Loucy (cell line): ENCODE measurements around the gene CHRNA1.

Source experiments
- CTCF ChIP-seq: fragments of 200-600 bp; sonication (generic); conservative IDR thresholded peaks from 2 replicates; pipeline ENCODE4 v1.5.1; 2014; ENCODE audit warnings: mild to moderate bottlenecking, antibody characterized with exemption, low read length
- EZH2phosphoT487 ChIP-seq: fragments of 200-600 bp; IDR thresholded peaks from 2 replicates; pipeline ENCODE4 v1.6.1; 2018; ENCODE audit warnings: antibody characterized with exemption, mild to moderate bottlenecking, moderate library complexity, borderline replicate concordance

GRCh38 chr2:174807931-174808330 lies 43.7 kb upstream of the CHRNA1 start:
- TF ChIP-seq CTCF, result no peak
- TF ChIP-seq EZH2phosphoT487, result no peak
